Activated T-helper 9 cell treated with anti-CD3 and anti-CD28 coated beads, Interleukin-2, amount 50 U/mL, for 16 hours (primary cell): ENCODE measurements around the gene PDE2A.

ENCODE experiments used
- DNase-seq: peaks from one replicate; pipeline ENCODE4 v3.0.0-alpha.2; 2020; ENCODE audit warnings: low read depth

Gene PDE2A

DNA sequence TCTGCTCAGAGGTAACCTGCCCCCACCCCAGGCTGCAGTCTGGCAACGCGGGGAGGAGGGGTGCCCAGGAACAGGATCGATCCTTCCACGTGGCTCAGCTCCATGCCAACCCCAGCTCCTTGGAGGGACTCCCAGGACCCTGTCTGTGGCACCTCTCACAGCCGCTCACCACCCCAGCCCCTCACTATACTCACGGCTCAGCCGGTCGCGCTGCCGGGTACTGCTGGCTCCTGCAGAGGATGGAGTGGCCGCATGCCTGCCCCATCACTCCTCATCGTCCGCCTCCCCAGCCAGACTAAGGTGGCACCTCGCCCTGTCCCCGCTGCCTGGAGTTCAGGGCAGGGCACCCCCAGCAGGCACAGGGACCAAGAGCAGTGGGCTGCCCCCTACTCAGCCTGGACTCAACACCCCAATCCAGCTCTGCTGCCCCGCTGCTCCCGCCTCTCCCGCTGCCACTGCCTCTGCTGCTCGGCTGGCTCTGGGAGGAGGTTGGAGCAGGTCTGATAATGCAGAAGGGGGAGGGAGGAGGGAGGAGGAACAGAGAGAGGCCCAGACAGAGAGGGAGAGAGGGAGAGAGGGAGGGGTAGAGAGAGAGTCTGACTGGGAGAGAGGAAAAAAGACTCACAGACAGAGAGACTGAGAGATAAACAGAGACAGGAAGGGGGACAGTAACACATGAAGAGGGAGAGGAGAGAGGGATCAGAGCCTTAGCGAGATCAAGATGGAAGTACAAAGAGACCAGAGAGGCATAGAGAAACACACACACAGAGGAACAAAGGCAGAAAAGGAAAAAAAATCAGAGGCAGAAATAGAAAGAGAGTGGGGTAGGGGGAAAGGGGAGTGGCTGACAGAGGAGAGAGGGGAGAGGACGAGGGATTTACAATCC, at the start of gene PDE2A:
Gene PDE2A (minus strand): TSS at position 480 of the 886 bp plus-strand sequence. CDS start 215 bp downstream, at position 265.
- DNase-seq = no peak

- DNase-seq = no peak
These were observed 49.3 kb upstream of the PDE2A start for GRCh38 chr11:72723508-72723907.

DNA sequence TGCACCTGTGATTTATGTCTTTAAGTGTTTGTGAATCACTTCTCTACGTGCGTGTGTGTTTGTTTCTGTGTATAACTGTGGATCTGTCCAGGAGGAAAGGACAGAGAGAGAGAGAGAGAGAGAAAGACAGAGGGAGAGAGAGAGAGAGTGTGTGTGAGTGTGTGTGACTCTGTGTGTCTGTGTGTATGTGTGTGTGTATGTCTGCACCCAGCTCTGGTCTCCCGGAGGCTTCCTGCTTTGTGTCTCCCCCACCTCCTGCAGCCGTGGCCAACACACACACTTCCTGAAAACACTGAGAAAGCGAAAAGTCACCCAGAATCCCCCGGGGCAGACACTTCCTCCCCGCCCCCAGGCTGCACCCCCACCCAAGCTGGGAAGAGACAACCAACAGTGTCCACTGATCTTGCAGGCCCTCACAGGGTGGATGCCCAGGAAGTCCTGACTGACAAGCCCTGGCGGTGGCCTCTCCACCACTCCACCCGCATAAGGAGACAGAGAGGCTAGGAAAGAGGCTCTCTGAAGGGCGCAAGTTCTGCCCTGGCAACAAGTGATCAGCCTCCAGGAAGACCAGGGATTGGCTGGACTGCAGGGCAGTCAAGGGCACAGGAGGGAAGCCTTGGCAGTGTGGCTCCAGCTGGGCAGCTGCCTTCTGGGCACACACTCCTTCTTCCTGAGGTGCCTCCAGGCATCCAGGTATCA, 48.0 kb upstream of the PDE2A start:
- DNase-seq = peak; percentile 67

GRCh38 chr11:72721689-72722049, 47.4 kb upstream of the PDE2A start:
- no peak for DNase-seq

DNA sequence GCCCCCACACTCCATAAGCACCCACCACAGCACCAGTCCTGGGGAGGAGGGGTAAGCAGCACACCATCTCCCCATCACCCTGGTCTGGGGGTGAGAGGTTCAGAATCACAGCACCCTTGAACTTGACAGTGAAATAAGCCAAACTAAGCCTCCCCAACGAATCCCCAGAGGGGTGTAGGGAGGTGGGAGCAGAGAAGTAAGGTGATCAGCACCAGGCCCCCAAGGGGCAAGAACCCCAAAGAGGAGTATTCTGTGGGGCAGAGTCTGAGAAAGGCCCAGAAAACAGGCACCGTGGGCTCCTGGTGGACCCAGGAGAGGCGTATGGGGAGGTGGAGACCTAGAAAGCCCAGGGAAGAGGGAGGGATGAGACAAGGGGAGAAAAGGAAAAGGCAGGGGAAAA, 47.1 kb upstream of the PDE2A start:
- DNase-seq = no peak

GRCh38 chr11:72720784-72721183, 46.6 kb upstream of the PDE2A start:
- DNase-seq = no peak

DNA sequence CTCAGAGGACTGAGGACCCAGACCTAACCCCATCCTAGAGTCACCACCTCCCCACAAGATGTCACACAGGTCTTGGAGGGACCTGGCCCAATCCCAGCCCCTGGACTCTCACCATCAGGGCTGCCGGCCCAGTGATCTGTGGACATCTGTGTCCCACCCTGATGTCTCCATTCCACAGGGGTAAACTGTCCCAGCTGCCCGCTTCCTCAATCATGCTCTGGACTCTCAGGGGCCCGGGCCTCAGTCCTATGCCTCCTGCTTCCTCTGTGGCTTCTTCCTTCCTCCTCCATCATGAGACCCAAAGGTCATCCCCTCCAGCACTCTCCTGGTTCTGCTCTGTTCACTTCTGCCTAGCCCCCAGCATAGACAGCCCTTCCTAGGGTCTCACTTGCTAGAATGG, 45.8 kb upstream of the PDE2A start:
- DNase-seq = no peak

DNA sequence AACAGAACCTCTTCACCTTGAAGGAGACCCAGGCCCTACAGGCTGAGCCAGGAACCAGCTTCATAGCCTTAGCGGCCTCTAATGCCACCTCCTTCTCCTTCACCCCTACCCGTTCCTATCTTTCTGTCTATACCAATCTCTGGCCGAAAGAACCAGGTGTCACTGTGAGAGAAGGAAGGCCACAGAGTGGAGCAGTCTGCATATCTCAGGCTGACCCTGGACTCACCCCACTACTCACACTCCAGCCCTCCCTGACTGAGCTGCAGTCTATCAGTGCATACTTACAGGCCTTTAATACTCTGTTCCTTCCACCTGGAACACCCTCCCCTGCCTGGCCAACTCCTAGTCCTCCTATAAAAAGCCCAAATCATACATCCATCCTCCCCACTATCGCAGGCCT, 45.3 kb upstream of the PDE2A start:
- no peak for DNase-seq

DNA sequence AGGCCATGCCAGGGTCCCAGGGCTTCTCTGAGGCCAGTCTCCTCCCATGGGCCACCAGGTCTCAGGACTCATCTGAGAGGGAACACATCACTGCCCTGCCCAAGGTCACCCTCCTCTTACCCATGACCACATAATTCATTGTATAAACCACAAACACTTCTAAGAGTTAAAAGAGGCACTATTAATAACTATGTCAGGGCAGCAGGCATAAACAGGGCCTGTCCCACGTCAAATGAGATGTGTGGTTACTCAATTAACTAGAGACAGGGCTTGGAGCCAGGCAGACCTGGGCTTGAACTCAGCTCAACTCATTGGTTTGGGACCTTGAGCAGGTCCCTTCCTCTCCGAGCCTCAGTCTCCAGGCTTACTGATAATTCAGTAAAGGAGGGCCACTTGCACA, 44.9 kb upstream of the PDE2A start:
- DNase-seq = no peak

DNA sequence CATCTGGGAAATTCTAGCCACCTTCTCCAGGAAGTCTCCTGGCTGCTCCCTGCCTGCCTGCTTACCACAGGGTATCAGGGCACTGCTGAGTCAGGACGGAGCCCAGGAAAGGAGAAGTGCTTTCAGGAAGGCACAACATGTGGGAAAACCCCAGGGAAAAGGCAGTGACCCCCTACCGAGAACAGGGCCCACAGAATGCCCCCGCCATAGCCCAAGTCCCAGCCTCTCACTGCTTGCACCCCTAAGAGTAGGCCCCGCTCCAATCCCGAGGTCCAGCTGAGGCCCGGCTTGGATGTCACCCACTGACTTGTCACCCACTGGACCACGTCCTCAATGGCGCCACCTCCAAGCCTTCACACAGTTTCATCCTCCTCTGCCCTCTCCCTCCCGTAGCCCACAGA, 43.9 kb upstream of the PDE2A start:
- DNase-seq = no peak

DNA sequence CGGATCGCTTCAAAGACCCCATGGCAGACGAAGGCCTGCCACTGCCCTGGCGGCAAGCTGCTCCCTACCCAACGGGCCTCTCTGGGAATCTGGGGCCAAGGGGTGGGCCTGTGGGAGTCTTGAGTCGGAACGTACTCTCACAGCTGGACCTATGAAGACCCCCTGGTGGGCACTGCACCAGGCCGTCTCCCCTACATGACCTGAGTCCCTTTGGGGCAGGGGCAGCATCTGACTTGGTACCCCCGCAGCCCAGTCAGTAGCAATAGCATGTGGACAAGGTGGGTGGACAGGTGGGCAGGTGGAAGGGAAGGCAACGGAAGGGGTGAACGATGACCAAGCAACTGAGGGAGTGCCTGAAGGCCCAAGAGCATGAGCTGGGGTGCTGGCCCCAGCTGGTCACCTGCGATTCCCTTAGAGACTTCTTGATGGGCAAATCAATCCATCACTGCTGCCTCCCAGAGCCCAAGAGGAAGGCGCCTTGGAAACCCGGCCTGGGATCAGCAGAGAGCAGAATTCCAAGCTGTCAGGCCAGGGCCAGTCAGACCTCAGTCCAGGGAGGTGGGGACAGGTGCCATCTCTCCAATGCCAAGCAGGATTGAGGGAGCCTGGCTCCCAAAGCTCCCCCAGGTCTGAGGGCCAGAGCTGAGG, 42.7 kb upstream of the PDE2A start:
- DNase-seq = no peak

DNA sequence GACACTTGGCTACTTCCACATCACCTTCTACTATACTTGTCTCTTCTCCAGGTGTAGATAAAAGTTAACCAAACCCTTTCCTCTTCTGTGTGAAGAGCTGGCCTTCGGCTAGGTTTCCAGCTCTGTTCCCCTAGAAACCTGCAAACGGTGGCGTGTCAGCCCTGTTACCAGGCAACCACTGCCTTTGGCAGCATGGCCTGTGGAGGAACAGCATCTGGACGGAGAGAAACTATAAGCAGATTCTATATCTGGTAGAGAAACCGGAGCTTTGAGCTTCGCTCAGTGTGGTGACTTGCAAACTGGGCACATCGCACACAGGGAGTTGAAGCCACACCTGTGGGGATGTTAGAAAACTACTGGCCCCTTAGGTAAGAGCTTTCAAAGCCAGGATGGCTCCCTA, 42.1 kb upstream of the PDE2A start:
- DNase-seq = no peak

DNA sequence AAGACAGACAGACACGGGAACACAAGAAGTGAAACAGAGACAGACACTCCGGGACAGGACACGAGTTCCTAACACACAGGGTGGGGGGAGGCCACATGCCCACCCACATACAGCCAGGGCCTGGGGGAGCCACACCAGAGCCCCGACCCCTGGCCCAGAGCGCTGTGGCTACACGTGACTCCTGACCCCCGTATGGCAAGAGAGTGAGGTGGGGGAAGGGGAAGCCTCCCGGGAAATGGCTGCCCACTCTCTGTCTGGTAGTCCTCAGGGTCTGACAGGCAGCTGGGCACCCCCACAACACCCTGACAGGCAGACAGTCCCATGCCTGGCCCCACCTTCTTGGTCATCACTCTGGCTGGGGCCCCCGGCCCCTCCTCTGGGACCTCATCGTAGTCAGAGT, 38.6 kb upstream of the PDE2A start:
- DNase-seq = no peak

DNA sequence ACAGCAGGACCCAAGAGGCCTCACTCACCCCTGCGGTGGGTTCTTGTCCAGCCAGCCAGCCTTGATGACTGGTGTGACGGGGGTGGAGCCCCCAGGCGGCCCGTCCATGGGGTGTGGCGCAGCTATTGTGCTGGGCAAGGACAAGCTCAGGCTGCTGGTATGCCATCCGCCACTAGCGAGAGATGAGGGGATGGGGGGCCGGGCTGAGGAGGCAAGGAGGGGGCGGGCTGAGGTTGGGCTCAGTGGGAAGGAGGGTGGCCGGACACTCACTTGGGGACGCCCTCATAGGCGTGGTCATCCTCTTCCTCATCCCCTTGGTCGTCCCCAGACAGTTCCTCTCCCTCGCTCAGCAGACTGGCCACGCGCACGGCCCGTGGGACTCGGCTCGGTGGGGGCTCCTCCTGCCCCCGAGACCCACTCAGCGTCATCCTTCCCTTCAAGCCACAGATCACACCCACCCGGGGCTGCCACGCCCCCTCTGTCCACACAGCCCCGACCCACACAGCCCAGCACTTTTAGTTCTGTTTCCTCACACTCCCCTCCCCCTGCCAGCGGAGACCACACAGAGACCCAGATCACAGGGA, 38.0 kb upstream of the PDE2A start:
- no peak for DNase-seq

DNA sequence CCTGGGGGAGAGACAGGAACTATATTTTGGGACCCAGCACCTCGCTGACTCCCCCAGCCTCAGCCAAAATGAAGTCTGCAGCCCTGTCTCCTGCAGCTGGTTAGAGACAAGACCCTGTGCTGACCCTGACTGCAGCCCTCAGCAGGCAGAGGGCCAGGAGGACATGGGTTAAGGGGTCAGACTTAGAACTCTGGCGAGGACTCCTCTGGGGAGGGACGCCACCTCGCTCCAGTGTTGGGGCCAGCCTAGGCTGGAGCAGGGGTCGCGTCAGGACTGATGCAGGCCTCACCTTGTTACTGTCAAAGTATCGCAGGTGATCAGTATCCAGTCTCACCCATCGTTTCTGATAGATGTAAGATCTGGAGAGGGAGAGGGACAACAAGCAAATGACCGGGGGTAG, 36.9 kb upstream of the PDE2A start:
- DNase-seq = no peak

- DNase-seq = no peak
These were observed 36.1 kb upstream of the PDE2A start for GRCh38 chr11:72710278-72710677.

- no peak for DNase-seq
These were observed 35.4 kb upstream of the PDE2A start for GRCh38 chr11:72709478-72710238.

- no peak for DNase-seq
These were observed 32.8 kb upstream of the PDE2A start for GRCh38 chr11:72707032-72707431.

DNA sequence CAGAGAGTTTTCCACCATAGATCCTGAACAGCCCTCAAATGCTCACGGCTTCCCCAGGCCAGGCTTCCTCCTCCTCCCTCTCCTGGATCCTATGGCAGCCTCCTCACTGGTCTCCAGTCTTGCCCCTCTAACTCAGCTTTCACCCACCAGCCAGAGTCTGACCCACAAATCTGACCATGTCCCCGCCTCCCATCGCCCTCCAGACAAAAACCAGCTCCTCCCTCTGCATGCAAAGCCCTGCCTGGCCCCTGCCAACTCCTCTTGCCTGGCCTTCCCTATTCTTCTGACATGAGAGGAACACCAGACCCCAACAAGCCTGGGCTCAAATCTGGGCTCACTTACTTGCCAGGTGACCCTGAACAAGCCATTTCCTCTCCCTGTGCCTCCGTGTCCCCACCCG, 32.4 kb upstream of the PDE2A start:
- no peak for DNase-seq

- no peak for DNase-seq
These were observed 31.5 kb upstream of the PDE2A start for GRCh38 chr11:72705442-72706365.

GRCh38 chr11:72704783-72705265, 30.6 kb upstream of the PDE2A start:
- no peak for DNase-seq
